Liver (tissue), 9 donors: ENCODE measurements around the gene TSHR. TPM values are rescaled to one million over a fixed set of nuclear protein-coding genes. Genes with fewer than 3 reads are reported as not detected.
"Not testable (repeated sequence)": the region's sequence is repeated elsewhere in the genome, so short reads cannot be mapped to it uniquely, and the experiment has no call there.

Experiments
- DNase-seq: peaks from one replicate; pipeline ENCODE4 v3.0.0-alpha.2; 2017; ENCODE audit warnings: low spot score
- H3K27ac ChIP-seq, 2 donors: one replicate each; pipeline ENCODE4 v1.7.0; 2013; ENCODE audit warnings: inconsistent platforms in 2 of 2, low read length in 2 of 2, control low read depth in 1 of 2, low read depth in 1 of 2, mild to moderate bottlenecking in 1 of 2
- H3K27me3 ChIP-seq, 4 donors: one replicate each; pipeline versions ENCODE4 v1.6.1 to v1.7.0; 2013; ENCODE audit warnings: low read length in 3 of 4, inconsistent platforms in 1 of 4, mild to moderate bottlenecking in 1 of 4, moderate library complexity in 1 of 4; ENCODE audit not compliant: control insufficient read depth in 4 of 4, insufficient read depth in 4 of 4
- H3K36me3 ChIP-seq, 4 donors: one replicate each; pipeline versions ENCODE4 v1.6.1 to v1.7.0; 2013; ENCODE audit warnings: low read length in 3 of 4, mild to moderate bottlenecking in 3 of 4, low read depth in 1 of 4, moderate library complexity in 1 of 4; ENCODE audit not compliant: control insufficient read depth in 4 of 4, insufficient read depth in 3 of 4
- H3K4me1 ChIP-seq, 4 donors: one replicate each; pipeline versions ENCODE4 v1.6.1 to v1.7.0; 2013; ENCODE audit warnings: low read length in 3 of 4, mild to moderate bottlenecking in 3 of 4, moderate library complexity in 1 of 4; ENCODE audit not compliant: control insufficient read depth in 4 of 4, insufficient read depth in 4 of 4
- H3K4me3 ChIP-seq, 3 donors: one replicate each; pipeline versions ENCODE4 v1.6.1 to v1.7.0; 2013; ENCODE audit warnings: low read length in 3 of 3, control low read depth in 1 of 3, low read depth in 1 of 3, mild to moderate bottlenecking in 1 of 3
- H3K9ac ChIP-seq, 2 donors: one replicate each; pipeline ENCODE4 v1.7.0; 2013; ENCODE audit warnings: low read length in 2 of 2, mild to moderate bottlenecking in 2 of 2, moderate library complexity in 2 of 2, control low read depth in 1 of 2, low read depth in 1 of 2
- H3K9me3 ChIP-seq, 4 donors: one replicate each; pipeline versions ENCODE4 v1.6.1 to v1.7.0; 2013; ENCODE audit warnings: low read length in 3 of 4; ENCODE audit not compliant: control insufficient read depth in 4 of 4
- EGR1 ChIP-seq, 2 donors: IDR thresholded peaks; 2 replicates each; pipeline ENCODE4 v1.6.1; 2016 to 2018; ENCODE audit warnings: antibody characterized with exemption in 2 of 2, low read depth in 2 of 2
- FOXA2 ChIP-seq: IDR thresholded peaks from 2 replicates; pipeline ENCODE4 v1.6.1; 2016; ENCODE audit warnings: antibody characterized with exemption
- GABPA ChIP-seq, 2 donors: IDR thresholded peaks in 1 of 2; conservative IDR thresholded peaks in 1 of 2; 2 replicates each; pipeline ENCODE4 v1.6.1; 2016; ENCODE audit warnings: antibody characterized with exemption in 2 of 2, mild to moderate bottlenecking in 1 of 2, moderate library complexity in 1 of 2
- HNF4A ChIP-seq, 2 donors: conservative IDR thresholded peaks; 2 replicates each; pipeline ENCODE4 v1.6.1; 2016; ENCODE audit warnings: antibody characterized with exemption in 2 of 2, mild to moderate bottlenecking in 2 of 2
- HNF4G ChIP-seq: IDR thresholded peaks from 2 replicates; pipeline ENCODE4 v1.6.1; 2016; ENCODE audit warnings: antibody characterized with exemption
- JUND ChIP-seq, 2 donors: IDR thresholded peaks; 2 replicates each; pipeline ENCODE4 v1.6.1; 2016; ENCODE audit warnings: antibody characterized with exemption in 2 of 2
- NR2F2 ChIP-seq: IDR thresholded peaks from 2 replicates; pipeline ENCODE4 v1.6.1; 2016; ENCODE audit warnings: antibody characterized with exemption
- RAD21 ChIP-seq, 2 donors: IDR thresholded peaks; 2 replicates each; pipeline ENCODE4 v1.6.1; 2016; ENCODE audit warnings: antibody characterized with exemption in 2 of 2, mild to moderate bottlenecking in 2 of 2
- RXRA ChIP-seq, 2 donors: IDR thresholded peaks; 2 replicates each; pipeline ENCODE4 v1.6.1; 2017 to 2018; ENCODE audit warnings: antibody characterized with exemption in 2 of 2, mild to moderate bottlenecking in 1 of 2
- TAF1 ChIP-seq: conservative IDR thresholded peaks from 2 replicates; pipeline ENCODE4 v1.6.1; 2016; ENCODE audit warnings: antibody characterized with exemption, mild to moderate bottlenecking
- ZBTB33 ChIP-seq: IDR thresholded peaks from 2 replicates; pipeline ENCODE4 v1.6.1; 2016; ENCODE audit warnings: antibody characterized with exemption
- WGBS: extraction: QIAGEN DNeasy Blood & Tissue Kit; methylation state at CpG from one replicate; pipeline ENCODE4 v1.1.7; 2013; 5-methylcytosine and 5-hydroxymethylcytosine counted together
- polyA plus RNA-seq, 2 donors: library from polyadenylated mRNA; stranded (reverse) in 1 of 2; unstranded in 1 of 2; fragments of 200-250 nt in 1 of 2; fragments of >200 nt in 1 of 2; fragmentation: Nextera tagmentation in 1 of 2; extraction: Ambion mirVana in 1 of 2; gene quantifications; one replicate each; pipeline versions ENCODE4 v1.2.1 to v1.2.3, GENCODE V29; 2013 to 2015
- total RNA-seq, 2 donors: library from RNA; depleted of rRNA; stranded (reverse); fragments of >200 nt; gene quantifications; one replicate each; pipeline ENCODE4 v1.2.3, GENCODE V29; 2014
- TF ChIP-seq, protein P1 (sequence below): IDR thresholded peaks from 2 replicates; pipeline ENCODE4 v1.6.1; 2016; ENCODE audit warnings: antibody characterized with exemption
- TF ChIP-seq, protein P2 (sequence below): fragments of 150-350 bp; IDR thresholded peaks from 2 replicates; pipeline ENCODE4 v1.5.1; 2017; ENCODE audit warnings: improper control_type of control experiment, low read depth, low read length; ENCODE audit not compliant: missing input control
- TF ChIP-seq, protein P3 (sequence below): IDR thresholded peaks from 2 replicates; pipeline ENCODE4 v1.6.1; 2016; ENCODE audit warnings: antibody characterized with exemption, mild to moderate bottlenecking
- donor health status: healthy.
- donor health status: healthy.
- donor health status: healthy.
- donor health status: healthy.
- donor health status: healthy.

Gene TSHR
- total and polyA plus RNA-seq, 4 donors, result 0.08 to 3.2 TPM; not detected in 2

GRCh38 chr14:81018251-81018650 is 62.8 kb downstream of the TSHR start (continued):
- TF ChIP-seq HNF4A (conservative IDR thresholded peaks at IDR 0.05), result no peak
- no peak for TF ChIP-seq RAD21 (IDR thresholded peaks at IDR 0.05)
- TF ChIP-seq RXRA (IDR thresholded peaks at IDR 0.05), result no peak

GRCh38 chr14:81018684-81019083 is 63.3 kb downstream of the TSHR start:
- no peaks in the 10 kb centered on the region for H3K4me1 ChIP-seq
- 76% methylated on average over 1 of the region's 1 CpG for WGBS

GRCh38 chr14:81019113-81019512 is 63.7 kb downstream of the TSHR start:
- not testable (repeated sequence) for H3K4me1 ChIP-seq, H3K9ac ChIP-seq, H3K27me3 ChIP-seq, DNase-seq, H3K27ac ChIP-seq, H3K4me3 ChIP-seq, H3K36me3 ChIP-seq, H3K9me3 ChIP-seq
- WGBS, result 96% methylated on average over 2 of the region's 2 CpGs

More at GRCh38 chr14:81018684-81019083, 63.3 kb downstream of the TSHR start:
- no peak overlapping the region for H3K4me3 ChIP-seq
- no peaks in the 10 kb centered on the region for H3K27me3 ChIP-seq
- no peaks in the 10 kb centered on the region for H3K36me3 ChIP-seq
- TF ChIP-seq, protein P1, sequence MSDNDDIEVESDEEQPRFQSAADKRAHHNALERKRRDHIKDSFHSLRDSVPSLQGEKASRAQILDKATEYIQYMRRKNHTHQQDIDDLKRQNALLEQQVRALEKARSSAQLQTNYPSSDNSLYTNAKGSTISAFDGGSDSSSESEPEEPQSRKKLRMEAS, result no peak
- TF ChIP-seq HNF4G, result no peak
- TF ChIP-seq, protein P2, sequence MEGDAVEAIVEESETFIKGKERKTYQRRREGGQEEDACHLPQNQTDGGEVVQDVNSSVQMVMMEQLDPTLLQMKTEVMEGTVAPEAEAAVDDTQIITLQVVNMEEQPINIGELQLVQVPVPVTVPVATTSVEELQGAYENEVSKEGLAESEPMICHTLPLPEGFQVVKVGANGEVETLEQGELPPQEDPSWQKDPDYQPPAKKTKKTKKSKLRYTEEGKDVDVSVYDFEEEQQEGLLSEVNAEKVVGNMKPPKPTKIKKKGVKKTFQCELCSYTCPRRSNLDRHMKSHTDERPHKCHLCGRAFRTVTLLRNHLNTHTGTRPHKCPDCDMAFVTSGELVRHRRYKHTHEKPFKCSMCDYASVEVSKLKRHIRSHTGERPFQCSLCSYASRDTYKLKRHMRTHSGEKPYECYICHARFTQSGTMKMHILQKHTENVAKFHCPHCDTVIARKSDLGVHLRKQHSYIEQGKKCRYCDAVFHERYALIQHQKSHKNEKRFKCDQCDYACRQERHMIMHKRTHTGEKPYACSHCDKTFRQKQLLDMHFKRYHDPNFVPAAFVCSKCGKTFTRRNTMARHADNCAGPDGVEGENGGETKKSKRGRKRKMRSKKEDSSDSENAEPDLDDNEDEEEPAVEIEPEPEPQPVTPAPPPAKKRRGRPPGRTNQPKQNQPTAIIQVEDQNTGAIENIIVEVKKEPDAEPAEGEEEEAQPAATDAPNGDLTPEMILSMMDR, result no peak
- no peak for TF ChIP-seq EGR1 (IDR thresholded peaks at IDR 0.05; ENCODE audit: low read depth in 2 of 2)
- no peak for TF ChIP-seq TAF1
- TF ChIP-seq GABPA (IDR thresholded peaks at IDR 0.05 in 1 of 2, conservative IDR thresholded peaks at IDR 0.05 in 1 of 2), result no peak
- no peak for TF ChIP-seq NR2F2
- TF ChIP-seq, protein P3, sequence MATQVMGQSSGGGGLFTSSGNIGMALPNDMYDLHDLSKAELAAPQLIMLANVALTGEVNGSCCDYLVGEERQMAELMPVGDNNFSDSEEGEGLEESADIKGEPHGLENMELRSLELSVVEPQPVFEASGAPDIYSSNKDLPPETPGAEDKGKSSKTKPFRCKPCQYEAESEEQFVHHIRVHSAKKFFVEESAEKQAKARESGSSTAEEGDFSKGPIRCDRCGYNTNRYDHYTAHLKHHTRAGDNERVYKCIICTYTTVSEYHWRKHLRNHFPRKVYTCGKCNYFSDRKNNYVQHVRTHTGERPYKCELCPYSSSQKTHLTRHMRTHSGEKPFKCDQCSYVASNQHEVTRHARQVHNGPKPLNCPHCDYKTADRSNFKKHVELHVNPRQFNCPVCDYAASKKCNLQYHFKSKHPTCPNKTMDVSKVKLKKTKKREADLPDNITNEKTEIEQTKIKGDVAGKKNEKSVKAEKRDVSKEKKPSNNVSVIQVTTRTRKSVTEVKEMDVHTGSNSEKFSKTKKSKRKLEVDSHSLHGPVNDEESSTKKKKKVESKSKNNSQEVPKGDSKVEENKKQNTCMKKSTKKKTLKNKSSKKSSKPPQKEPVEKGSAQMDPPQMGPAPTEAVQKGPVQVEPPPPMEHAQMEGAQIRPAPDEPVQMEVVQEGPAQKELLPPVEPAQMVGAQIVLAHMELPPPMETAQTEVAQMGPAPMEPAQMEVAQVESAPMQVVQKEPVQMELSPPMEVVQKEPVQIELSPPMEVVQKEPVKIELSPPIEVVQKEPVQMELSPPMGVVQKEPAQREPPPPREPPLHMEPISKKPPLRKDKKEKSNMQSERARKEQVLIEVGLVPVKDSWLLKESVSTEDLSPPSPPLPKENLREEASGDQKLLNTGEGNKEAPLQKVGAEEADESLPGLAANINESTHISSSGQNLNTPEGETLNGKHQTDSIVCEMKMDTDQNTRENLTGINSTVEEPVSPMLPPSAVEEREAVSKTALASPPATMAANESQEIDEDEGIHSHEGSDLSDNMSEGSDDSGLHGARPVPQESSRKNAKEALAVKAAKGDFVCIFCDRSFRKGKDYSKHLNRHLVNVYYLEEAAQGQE, result no peak
- no peak for TF ChIP-seq JUND (IDR thresholded peaks at IDR 0.05)
- TF ChIP-seq RXRA (IDR thresholded peaks at IDR 0.05), result no peak
- TF ChIP-seq FOXA2, result no peak
- TF ChIP-seq ZBTB33, result no peak
- no peak overlapping the region for H3K27ac ChIP-seq
- no peaks in the 10 kb centered on the region for H3K9me3 ChIP-seq
- H3K9ac ChIP-seq, result no peak overlapping the region
- no peak for DNase-seq
